K562 (cell line): ENCODE measurements around the gene DPM2. TPM values are rescaled to one million over a fixed set of nuclear protein-coding genes. Genes with fewer than 3 reads are reported as not detected.

Experiments used
- ATAC-seq: fragments of 200-7000 bp; cut with Tn5 transposase; 3 replicates; pipeline ENCODE4 v1.9.1; 2020; ENCODE audit warnings: moderate library complexity
- BruUV-seq: library from RNA; stranded (reverse); fragments of 400-500 nt; replicated peaks from 2 replicates; lab custom pipeline; 2021; lab: Mats Ljungman, UMichigan
- CTCF ChIA-PET: fragments of 300-600 bp; formaldehyde crosslinking; extraction: SDS; loops from one replicate; lab custom pipeline; 2021; ENCODE audit warnings: low intra/inter-chr PET ratio; lab: Yijun Ruan, JAX
- POLR2A ChIA-PET: fragments of 300-600, 350-650 bp; sonication (Branson Sonifier 250); formaldehyde crosslinking; extraction: SDS; loops from one replicate; lab custom pipeline; 2021; ENCODE audit warnings: antibody characterized with exemption, inconsistent platforms; lab: Yijun Ruan, JAX
- DNase-seq, 4 experiments: peaks; one replicate each; pipeline versions ENCODE4 v3.0.0 to v3.0.0-alpha.2; 2011 to 2018; ENCODE audit warnings: low spot score in 3 of 4, mixed read lengths in 3 of 4; ENCODE audit errors: extremely low read depth in 1 of 4
- FAIRE-seq: peaks from 2 replicates; lab custom pipeline; 2011; peaks lifted over from hg19 to GRCh38; lab: Jason Lieb, UNC
- H2AFZ ChIP-seq: 2 replicates; pipeline ENCODE4 v1.6.0; 2011; ENCODE audit warnings: low read depth, low read length, control low read depth, inconsistent platforms
- H3K27ac ChIP-seq: fragments of 200-600 bp; 3 replicates; pipeline ENCODE4 v1.8.0; 2011; ENCODE audit warnings: low read depth, mild to moderate bottlenecking, control low read depth, inconsistent platforms, low read length, moderate library complexity, mixed read lengths; ENCODE audit errors: extremely low read depth
- H3K27me3 ChIP-seq, 2 experiments: fragments of 300-600 bp in 1 of 2; 2 replicates in 1 of 2; 3 replicates in 1 of 2; pipeline versions ENCODE4 v1.6.0 to v1.8.0; 2011; ENCODE audit warnings: inconsistent platforms in 2 of 2, low read length in 2 of 2, mild to moderate bottlenecking in 1 of 2, mixed read lengths in 1 of 2, moderate library complexity in 1 of 2; ENCODE audit not compliant: control insufficient read depth in 2 of 2, insufficient read depth in 2 of 2
- H3K36me3 ChIP-seq: fragments of 300-600 bp; 3 replicates; pipeline ENCODE4 v1.8.0; 2011; ENCODE audit warnings: mild to moderate bottlenecking, low read length, inconsistent platforms; ENCODE audit not compliant: control insufficient read depth, insufficient read depth
- H3K4me1 ChIP-seq, 2 experiments: fragments of 200-600 bp in 1 of 2; replicated peaks in 1 of 2; 2 replicates in 1 of 2; 3 replicates in 1 of 2; pipeline versions ENCODE4 v1.5.1 to v1.8.0; 2011; ENCODE audit warnings: inconsistent platforms in 2 of 2, low read length in 2 of 2, mild to moderate bottlenecking in 1 of 2, mixed read lengths in 1 of 2, moderate library complexity in 1 of 2; ENCODE audit not compliant: control insufficient read depth in 2 of 2, insufficient read depth in 2 of 2
- H3K4me2 ChIP-seq: 2 replicates; pipeline ENCODE4 v1.6.1; 2011; ENCODE audit warnings: low read length, control low read depth, inconsistent platforms, mixed read lengths; ENCODE audit not compliant: insufficient read depth
- H3K4me3 ChIP-seq: fragments of 200-600 bp; sonication (generic), shearing (Covaris generic); 2 replicates; pipeline ENCODE4 v1.5.1; 2016; ENCODE audit warnings: control low read depth, inconsistent platforms
- H3K79me2 ChIP-seq: fragments of 200-600 bp; 3 replicates; pipeline ENCODE4 v1.8.0; 2011; ENCODE audit warnings: low read length, inconsistent platforms; ENCODE audit not compliant: control insufficient read depth, insufficient read depth
- H3K9ac ChIP-seq, 2 experiments: 2 replicates each; pipeline versions ENCODE4 v1.6.0 to v1.6.1; 2011; ENCODE audit warnings: low read depth in 2 of 2, low read length in 2 of 2, control low read depth in 1 of 2, inconsistent platforms in 1 of 2, mild to moderate bottlenecking in 1 of 2, mixed read lengths in 1 of 2; ENCODE audit not compliant: insufficient read depth in 1 of 2
- H3K9me1 ChIP-seq: one replicate; pipeline ENCODE4 v1.6.0; 2011; ENCODE audit warnings: inconsistent platforms, mild to moderate bottlenecking, low read length, moderate library complexity; ENCODE audit not compliant: control insufficient read depth, insufficient read depth
- H3K9me3 ChIP-seq: replicated peaks from 2 replicates; pipeline ENCODE4 v1.5.1; 2011; ENCODE audit warnings: low read depth, low read length, inconsistent platforms; ENCODE audit not compliant: control insufficient read depth, insufficient read depth
- H4K20me1 ChIP-seq: replicated peaks from 2 replicates; pipeline ENCODE4 v1.6.1; 2011; ENCODE audit warnings: low read length, inconsistent platforms, mixed read lengths; ENCODE audit not compliant: control insufficient read depth, insufficient read depth
- ATF7 ChIP-seq: fragments of 450-650 bp; IDR thresholded peaks from 2 replicates; pipeline ENCODE4 v1.7.1; 2014; ENCODE audit warnings: mild to moderate bottlenecking, moderate library complexity
- HMGN3 ChIP-seq: IDR thresholded peaks from 2 replicates; pipeline ENCODE4 v1.6.1; 2011; ENCODE audit warnings: borderline replicate concordance, low read depth, mild to moderate bottlenecking, mixed read lengths, low read length; ENCODE audit not compliant: insufficient read length; ENCODE audit errors: extremely low read depth
- HNRNPK ChIP-seq: fragments of 200-400 bp; formaldehyde crosslinking; IDR thresholded peaks from one replicate; pipeline ENCODE4 v1.6.1; 2018; ENCODE audit warnings: mild to moderate bottlenecking, low read depth, low read length; ENCODE audit not compliant: poor library complexity, severe bottlenecking
- JUN ChIP-seq, 2 experiments: sonication (generic) in 1 of 2; formaldehyde crosslinking in 1 of 2; IDR thresholded peaks; 2 replicates each; pipeline versions ENCODE4 v1.6.1 to v1.8.0; 2012 to 2022; ENCODE audit warnings: borderline replicate concordance in 2 of 2, mild to moderate bottlenecking in 2 of 2, improper control_type of control experiment in 1 of 2, low read depth in 1 of 2, low read length in 1 of 2, missing genetic modification reagents in 1 of 2
- MAZ ChIP-seq, 2 experiments: fragments of 450-650 bp in 1 of 2; sonication (generic) in 1 of 2; formaldehyde crosslinking; IDR thresholded peaks in 1 of 2; conservative IDR thresholded peaks in 1 of 2; 2 replicates each; pipeline versions ENCODE4 v1.4.0 to v1.5.0; 2020; ENCODE audit warnings: mild to moderate bottlenecking in 1 of 2, missing genetic modification reagents in 1 of 2
- MBD2 ChIP-seq: sonication (generic); IDR thresholded peaks from 2 replicates; pipeline ENCODE4 v1.6.1; 2016; ENCODE audit warnings: low read depth, borderline replicate concordance
- MTA3 ChIP-seq: fragments of 450-650 bp; formaldehyde crosslinking; IDR thresholded peaks from 2 replicates; pipeline ENCODE4 v1.6.1; 2017; ENCODE audit warnings: mild to moderate bottlenecking, borderline replicate concordance
- NBN ChIP-seq: fragments of 450-650 bp; IDR thresholded peaks from 2 replicates; pipeline ENCODE4 v1.6.1; 2016; ENCODE audit warnings: low read depth, mild to moderate bottlenecking
- NFIC ChIP-seq: fragments of 450-650 bp; IDR thresholded peaks from 2 replicates; pipeline ENCODE4 v1.6.1; 2017; ENCODE audit warnings: mild to moderate bottlenecking, inconsistent platforms
- PCBP1 ChIP-seq: fragments of 200-400 bp; formaldehyde crosslinking; IDR thresholded peaks from 2 replicates; pipeline ENCODE4 v1.6.1; 2018; ENCODE audit warnings: mild to moderate bottlenecking, low read depth, low read length; ENCODE audit not compliant: poor library complexity, severe bottlenecking
- RCOR1 ChIP-seq, 2 experiments: IDR thresholded peaks; 2 replicates each; pipeline ENCODE4 v1.6.1; 2012; ENCODE audit warnings: low read depth in 2 of 2, low read length in 2 of 2, borderline replicate concordance in 1 of 2, improper control_type of control experiment in 1 of 2
- SLC30A9 ChIP-seq: fragments of 250-450 bp; sonication (Bioruptor Pico); IDR thresholded peaks from 2 replicates; pipeline ENCODE4 v1.8.0; 2022; ENCODE audit warnings: mild to moderate bottlenecking, moderate library complexity
- TEAD1 ChIP-seq, 2 experiments: fragments of 450-650 bp in 1 of 2; sonication (generic) in 1 of 2; formaldehyde crosslinking; IDR thresholded peaks; 2 replicates each; pipeline versions ENCODE4 v1.4.0 to v1.8.0; 2020 to 2022; ENCODE audit warnings: mild to moderate bottlenecking in 2 of 2, missing genetic modification reagents in 1 of 2
- YY1 ChIP-seq, 3 experiments: IDR thresholded peaks; 2 replicates each; pipeline ENCODE4 v1.6.1; 2011; ENCODE audit warnings: low read length in 2 of 3, mild to moderate bottlenecking in 2 of 3, moderate library complexity in 2 of 3, borderline replicate concordance in 1 of 3, control low read depth in 1 of 3, low read depth in 1 of 3; ENCODE audit not compliant: insufficient read depth in 3 of 3, insufficient replicate concordance in 2 of 3, control insufficient read depth in 1 of 3, insufficient read length in 1 of 3; ENCODE audit errors: extremely low read depth in 1 of 3
- ZNF263 ChIP-seq: sonication (generic); formaldehyde crosslinking; IDR thresholded peaks from 2 replicates; pipeline ENCODE4 v1.8.0; 2022; ENCODE audit warnings: mild to moderate bottlenecking, missing genetic modification reagents, borderline replicate concordance
- WGBS: fragments of 100-300 bp; shearing (Covaris generic); methylation state at CpG from one replicate; pipeline ENCODE4 v1.1.6; 2016; ENCODE audit warnings: low coverage, mixed read lengths; ENCODE audit not compliant: insufficient coverage; ENCODE audit errors: missing lambda C conversion rate; 5-methylcytosine and 5-hydroxymethylcytosine counted together
- in situ Hi-C: fragments of 300-500 bp; cut with MboI; formaldehyde crosslinking; loops from 4 replicates; pipeline ENCODE4 v1.15.0; 2018; ENCODE audit warnings: inconsistent platforms, mixed read lengths
- intact Hi-C: fragments of 100-400 bp; cut with micrococcal nuclease; formaldehyde crosslinking; loops from 2 replicates; pipeline ENCODE4 v1.14.2; 2022
- polyA plus RNA-seq, 8 experiments: library from polyadenylated mRNA; depleted of rRNA in 4 of 8; stranded (reverse) in 5 of 8; unstranded in 3 of 8; fragments of >200 nt; fragmentation: Nextera tagmentation in 2 of 8; fragmentation: Illumina TruSeq in 1 of 8; extraction: Ambion mirVana in 2 of 8; extraction: Trizol in 1 of 8; gene quantifications; 2 replicates each; pipeline versions ENCODE4 v1.2.1 to v1.2.3, GENCODE V29; 2011 to 2014; ENCODE audit warnings: inconsistent platforms in 1 of 8, missing spikeins in 1 of 8
- total RNA-seq, 7 experiments: library from RNA; depleted of rRNA in 6 of 7; stranded (reverse); fragments of >200 nt in 6 of 7; fragmentation: Illumina TruSeq in 2 of 7; extraction: Trizol in 2 of 7; gene quantifications; 2 replicates each; pipeline versions ENCODE4 v1.2.1 to v1.2.3, GENCODE V29; 2011 to 2021; ENCODE audit warnings: low replicate concordance in 1 of 7
- TF ChIP-seq, protein P1 (sequence below): sonication (generic); formaldehyde crosslinking; IDR thresholded peaks from 2 replicates; pipeline ENCODE4 v1.4.0; 2020; ENCODE audit warnings: mild to moderate bottlenecking, missing genetic modification reagents

The DPM2 gene
- total and polyA plus RNA-seq, 9 of the 15 experiments (the other 6 are each of a cell fraction or from before 2014, with no cell fraction given), result 43.5 to 126 (median 71.1) TPM

- H3K4me1 ChIP-seq, result peaks cover 13 to 51% of the 10 kb centered on the region in 2 experiments
- H3K36me3 ChIP-seq, result peaks cover 35% of the 10 kb centered on the region
- H4K20me1 ChIP-seq, result no peaks in the 10 kb centered on the region; the same call in 1 of the 2 replicates
- peak overlapping the region; percentile 16 for H2AFZ ChIP-seq
- intact Hi-C loops, result no loop called here
- H3K27ac ChIP-seq, result peak overlapping the region; percentile 81
- H3K9me1 ChIP-seq, result no peaks in the 10 kb centered on the region
- peaks cover 27% of the 10 kb centered on the region for H3K79me2 ChIP-seq
- H3K9me3 ChIP-seq, result no peaks in the 10 kb centered on the region
- peak; percentile 74 for ATAC-seq
- H3K4me2 ChIP-seq, result peak overlapping the region; percentile 82
- ChIA-PET CTCF (no interaction called here), POLR2A (interaction anchor here (0.6 to 2.9 kb wide), 8 partner anchors 9 to 290 kb away, joined by 3 to 12 read pairs (median 4); partner anchors contain the start of gene ST6GALNAC4)
- WGBS, result 6% methylated on average over 32 of the region's 32 CpGs
- DNase-seq, result peak; percentile 60 to 75 (median 69)
- in situ Hi-C loops, result no loop called here
- H3K9ac ChIP-seq, result peak overlapping the region; percentile 74 to 95
- peak overlapping the region; percentile 93 for H3K4me3 ChIP-seq
- FAIRE-seq, result peak; percentile 67
- no TSS peak for BruUV-seq
- no peaks in the 10 kb centered on the region for H3K27me3 ChIP-seq
- TF ChIP-seq RCOR1 (IDR thresholded peaks at IDR 0.05; ENCODE audit: borderline replicate concordance in 1 of 2, low read depth in 2 of 2, low read length in 2 of 2), result peak in 1 of 2 experiments; percentile 59; a peak in 1 of 4 replicates
- TF ChIP-seq PCBP1, result peak; percentile 81
- TF ChIP-seq NFIC, result 0 out of 2 replicates have a peak, but pooled peaks have one; percentile 13
- TF ChIP-seq MAZ (CRISPR knock-in tag; conservative IDR thresholded peaks at IDR 0.05 in 1 of 2, IDR thresholded peaks at IDR 0.05 in 1 of 2), result peak; percentile 57 to 86; a peak in 3 of 4 replicates
- TF ChIP-seq HMGN3, result no peak
- peak; percentile 39; the same call in 1 of the 2 replicates for TF ChIP-seq NBN
- peak in 1 of 3 experiments; percentile 28 for TF ChIP-seq YY1 (IDR thresholded peaks at IDR 0.05; ENCODE audit: borderline replicate concordance in 1 of 3, control insufficient read depth in 1 of 3, extremely low read depth in 1 of 3, insufficient read depth in 3 of 3, insufficient read length in 1 of 3, insufficient replicate concordance in 2 of 3, low read depth in 1 of 3, low read length in 2 of 3)
- peak; percentile 84 for TF ChIP-seq ZNF263
- peak; percentile 33; the same call in 1 of the 2 replicates for TF ChIP-seq ATF7
- no peak for TF ChIP-seq HNRNPK
- no peak for TF ChIP-seq JUN (IDR thresholded peaks at IDR 0.05; ENCODE audit: borderline replicate concordance, low read depth, low read length)
- peak; percentile 51; the same call in 1 of the 2 replicates for TF ChIP-seq JUN (CRISPR knock-in tag; IDR thresholded peaks at IDR 0.05; ENCODE audit: borderline replicate concordance)
- TF ChIP-seq MBD2, result peak; percentile 48; the same call in 1 of the 2 replicates
- peak in 1 of 2 experiments; percentile 57; a peak in 1 of 4 replicates for TF ChIP-seq TEAD1 (CRISPR knock-in tag; IDR thresholded peaks at IDR 0.05)
- TF ChIP-seq, protein P1, sequence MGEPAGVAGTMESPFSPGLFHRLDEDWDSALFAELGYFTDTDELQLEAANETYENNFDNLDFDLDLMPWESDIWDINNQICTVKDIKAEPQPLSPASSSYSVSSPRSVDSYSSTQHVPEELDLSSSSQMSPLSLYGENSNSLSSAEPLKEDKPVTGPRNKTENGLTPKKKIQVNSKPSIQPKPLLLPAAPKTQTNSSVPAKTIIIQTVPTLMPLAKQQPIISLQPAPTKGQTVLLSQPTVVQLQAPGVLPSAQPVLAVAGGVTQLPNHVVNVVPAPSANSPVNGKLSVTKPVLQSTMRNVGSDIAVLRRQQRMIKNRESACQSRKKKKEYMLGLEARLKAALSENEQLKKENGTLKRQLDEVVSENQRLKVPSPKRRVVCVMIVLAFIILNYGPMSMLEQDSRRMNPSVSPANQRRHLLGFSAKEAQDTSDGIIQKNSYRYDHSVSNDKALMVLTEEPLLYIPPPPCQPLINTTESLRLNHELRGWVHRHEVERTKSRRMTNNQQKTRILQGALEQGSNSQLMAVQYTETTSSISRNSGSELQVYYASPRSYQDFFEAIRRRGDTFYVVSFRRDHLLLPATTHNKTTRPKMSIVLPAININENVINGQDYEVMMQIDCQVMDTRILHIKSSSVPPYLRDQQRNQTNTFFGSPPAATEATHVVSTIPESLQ (CRISPR knock-in tag), result no peak
- no peak for TF ChIP-seq SLC30A9
- 0 out of 2 replicates have a peak, but pooled peaks have one; percentile 58 for TF ChIP-seq MTA3
Measured at GRCh38 chr9:127898433-127899127, 39.1 kb downstream of the DPM2 start.
